ENCODE data around the gene A2M. TPM values are rescaled to one million over a fixed set of nuclear protein-coding genes. Genes with fewer than 3 reads are reported as not detected.
"Not testable (repeated sequence)": the region's sequence is repeated elsewhere in the genome, so short reads cannot be mapped to it uniquely, and the experiment has no call there.

The A2M gene
- 44.5 TPM for total RNA-seq

GRCh38 chr12:9115731-9116559, at the start of gene A2M:
Gene A2M (minus strand): TSS chr12:9115919. CDS start chr12:9115849, 70 bp downstream.
- DNase-seq = no peak

DNA sequence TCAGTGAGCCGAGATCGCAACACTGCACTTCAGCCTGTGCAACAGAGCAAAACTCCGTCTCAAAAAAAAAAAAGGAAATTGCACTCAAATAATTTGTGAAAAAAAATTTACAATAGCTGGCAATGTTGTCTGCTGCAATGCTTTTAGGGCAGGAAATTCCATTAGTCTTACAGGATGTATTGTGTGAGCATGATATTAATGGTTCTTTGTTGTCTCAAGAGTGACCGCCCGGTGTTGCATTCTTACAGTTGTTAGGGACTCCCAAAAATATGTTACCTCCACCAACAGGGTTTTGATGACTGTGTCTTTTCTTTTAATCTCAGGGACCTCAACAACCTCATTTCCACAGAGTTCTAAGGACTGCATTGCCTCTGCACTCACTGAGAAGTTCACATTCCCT, 47.7 kb upstream of the A2M start:
- no peak for DNase-seq

- DNase-seq = no peak
Observed at GRCh38 chr12:9156119-9156518, 40.4 kb upstream of the A2M start.

DNA sequence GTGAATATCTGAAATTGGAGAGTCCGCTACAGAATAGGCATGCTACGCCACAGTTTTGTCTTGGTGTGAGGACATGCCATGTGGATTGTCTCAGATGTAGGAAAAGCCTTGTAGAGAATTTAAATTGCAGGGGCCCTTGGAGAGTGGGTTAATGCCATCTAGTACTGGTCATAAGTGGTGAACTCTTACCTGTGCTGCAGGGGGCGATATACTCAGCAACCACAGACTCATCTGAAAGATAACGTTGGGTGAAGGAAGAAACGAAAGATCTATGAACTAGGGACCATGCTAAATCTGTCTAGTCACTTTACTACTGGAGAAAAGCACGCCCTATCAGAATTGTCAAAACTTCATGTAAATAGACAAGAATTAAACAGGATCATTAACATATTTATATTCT, 33.7 kb upstream of the A2M start:
- DNase-seq = no peak

DNA sequence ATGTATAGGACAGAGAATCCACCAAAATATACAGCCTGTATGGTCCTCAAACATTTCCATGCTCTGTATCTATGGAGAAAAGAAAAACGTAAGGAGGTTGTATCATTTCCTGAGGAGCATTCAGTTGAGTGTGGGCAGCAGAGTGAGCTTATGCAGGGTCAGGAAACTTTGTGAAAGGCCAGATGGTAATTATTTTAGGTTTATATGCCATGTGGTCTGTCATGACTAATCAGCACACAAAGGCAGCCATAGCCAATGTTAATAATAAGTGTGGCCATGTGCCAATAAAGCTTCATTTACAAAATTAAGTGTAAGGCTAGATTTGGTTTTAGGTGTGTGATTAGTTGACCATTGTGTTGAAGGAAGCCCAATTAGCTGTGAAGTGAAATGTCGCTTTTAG, 33.2 kb upstream of the A2M start:
- no peak for DNase-seq

- no peak for DNase-seq
Observed at GRCh38 chr12:9147461-9147860, 31.7 kb upstream of the A2M start.

- no peak for DNase-seq
Observed at GRCh38 chr12:9144730-9145106, 29.0 kb upstream of the A2M start.

DNA sequence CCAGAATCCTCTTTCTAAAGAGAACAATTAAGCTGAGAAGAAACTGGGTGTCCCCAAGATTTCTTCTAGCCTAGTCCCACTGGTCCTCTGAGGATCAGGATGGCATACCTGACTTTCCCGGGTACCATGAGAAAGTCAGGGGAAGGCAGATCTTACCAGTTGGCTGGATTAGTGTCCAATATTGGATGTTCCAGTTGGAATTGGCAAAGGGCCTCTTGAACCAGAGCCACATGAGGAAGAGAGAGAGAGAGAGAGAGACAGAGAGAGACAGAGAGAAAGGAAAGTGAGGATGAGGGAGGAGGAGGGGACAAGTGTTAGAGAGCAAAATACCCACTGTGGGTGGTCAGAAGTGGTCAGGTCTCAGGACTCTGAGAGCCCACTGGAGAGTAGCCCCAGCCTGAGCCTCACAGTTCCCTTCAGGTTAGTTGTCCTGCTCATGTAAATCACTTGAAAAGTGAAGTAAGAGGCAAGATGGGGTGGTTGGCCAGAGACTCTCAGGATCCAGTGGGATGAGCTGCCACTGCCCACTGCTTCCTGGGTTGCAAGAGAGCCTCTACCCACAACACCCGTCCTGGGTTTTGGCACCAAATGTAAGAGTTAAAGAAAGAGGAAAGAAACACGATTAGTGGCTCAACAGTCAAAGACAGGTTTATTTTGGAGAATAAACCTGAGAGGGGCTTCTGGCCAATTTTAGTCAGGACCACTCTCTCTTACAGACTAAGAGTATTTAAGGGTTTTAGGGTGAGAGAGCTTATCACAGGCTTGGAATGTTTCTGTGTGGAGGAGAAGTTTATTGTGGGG, 28.4 kb upstream of the A2M start:
- DNase-seq = no peak

- no peak for DNase-seq
Observed at GRCh38 chr12:9143137-9143536, 27.4 kb upstream of the A2M start.

DNA sequence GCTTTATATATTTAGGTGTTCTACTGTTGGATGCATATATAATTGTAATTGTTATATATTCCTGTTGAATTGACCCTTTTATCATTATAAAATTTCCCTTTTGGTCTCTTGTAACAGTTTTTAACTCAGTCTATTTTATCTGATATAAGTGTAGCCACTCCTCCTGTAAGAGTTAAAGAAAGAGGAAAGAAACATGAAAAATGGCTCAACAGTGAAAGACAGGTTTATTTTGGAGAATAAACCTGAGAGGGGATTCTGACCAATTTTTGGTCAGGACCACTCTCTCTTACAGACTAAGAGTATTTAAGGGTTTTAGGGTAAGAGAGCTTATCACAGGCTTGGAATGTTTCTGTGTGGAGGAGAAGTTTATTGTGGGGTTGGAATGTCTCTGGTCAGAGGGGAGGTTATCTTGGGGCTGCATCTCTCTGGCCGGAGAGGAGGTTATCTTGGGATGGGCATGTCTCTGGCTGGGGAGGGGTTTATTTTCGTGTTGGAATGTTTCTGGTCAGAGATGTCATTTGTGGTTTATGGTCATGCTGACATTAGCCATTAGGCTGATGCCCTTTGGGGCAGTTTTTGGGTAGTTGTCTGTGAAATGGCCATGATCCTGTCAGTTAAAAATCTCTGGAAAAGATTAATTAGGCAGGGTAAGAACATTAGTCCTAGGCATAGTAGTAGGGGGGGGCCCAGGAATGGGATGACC, 24.0 kb upstream of the A2M start:
- DNase-seq = not testable (repeated sequence)

GRCh38 chr12:9135903-9136310, 20.2 kb upstream of the A2M start:
- DNase-seq = no peak

GRCh38 chr12:9134981-9135628, 19.4 kb upstream of the A2M start:
- no peak for DNase-seq

DNA sequence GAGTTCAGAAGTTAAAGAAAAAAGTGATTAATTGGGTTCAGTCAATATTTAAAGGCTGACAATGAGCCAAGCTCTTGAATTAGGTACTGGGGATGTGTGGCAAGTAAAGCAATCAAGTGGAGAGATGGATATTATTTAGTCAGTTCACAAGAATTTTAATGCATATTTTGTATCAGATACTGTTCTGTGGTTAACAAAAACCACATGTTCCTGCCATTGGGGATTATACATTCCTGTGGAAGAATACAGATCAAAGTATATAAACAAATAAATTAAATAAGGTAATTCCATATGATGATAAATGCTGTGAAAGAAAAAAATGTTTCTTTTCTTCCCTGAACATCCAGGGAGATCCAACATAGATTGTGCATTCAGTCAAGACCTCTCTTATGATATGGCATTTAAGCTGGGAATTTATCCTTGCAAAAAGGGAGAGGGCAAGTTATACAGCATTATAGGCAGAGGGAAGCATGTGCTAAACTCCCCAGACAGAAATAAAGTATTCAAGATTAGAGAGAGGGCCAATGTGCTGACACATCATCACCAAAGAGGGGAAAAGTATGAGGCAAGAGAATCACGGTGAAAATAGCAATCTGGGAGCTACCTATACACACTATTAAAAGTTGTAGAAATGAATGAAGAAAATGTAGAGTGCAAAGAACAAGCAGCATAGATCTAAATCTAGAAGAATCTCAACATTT, 17.6 kb upstream of the A2M start:
- DNase-seq = no peak

- no peak for DNase-seq
Observed at GRCh38 chr12:9132008-9132535, 16.4 kb upstream of the A2M start.

DNA sequence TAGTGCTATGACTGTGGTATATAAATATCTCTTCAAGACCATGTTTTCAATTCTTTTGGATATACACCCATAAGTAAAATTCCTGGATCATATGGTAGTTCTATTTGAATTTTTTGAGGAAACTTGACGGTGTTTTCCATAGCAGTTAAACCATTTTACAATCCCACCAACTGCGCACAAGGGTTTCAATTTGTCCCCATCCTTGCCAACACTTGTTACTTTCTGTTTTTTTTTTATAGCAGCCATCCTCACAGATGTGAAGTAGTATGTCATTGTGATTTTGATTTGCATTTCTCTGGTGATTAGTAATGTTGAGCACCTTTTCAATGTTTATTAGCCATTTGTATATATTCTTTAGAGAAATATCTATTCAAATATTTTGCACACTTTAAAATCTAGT, 14.5 kb upstream of the A2M start:
- DNase-seq = no peak

DNA sequence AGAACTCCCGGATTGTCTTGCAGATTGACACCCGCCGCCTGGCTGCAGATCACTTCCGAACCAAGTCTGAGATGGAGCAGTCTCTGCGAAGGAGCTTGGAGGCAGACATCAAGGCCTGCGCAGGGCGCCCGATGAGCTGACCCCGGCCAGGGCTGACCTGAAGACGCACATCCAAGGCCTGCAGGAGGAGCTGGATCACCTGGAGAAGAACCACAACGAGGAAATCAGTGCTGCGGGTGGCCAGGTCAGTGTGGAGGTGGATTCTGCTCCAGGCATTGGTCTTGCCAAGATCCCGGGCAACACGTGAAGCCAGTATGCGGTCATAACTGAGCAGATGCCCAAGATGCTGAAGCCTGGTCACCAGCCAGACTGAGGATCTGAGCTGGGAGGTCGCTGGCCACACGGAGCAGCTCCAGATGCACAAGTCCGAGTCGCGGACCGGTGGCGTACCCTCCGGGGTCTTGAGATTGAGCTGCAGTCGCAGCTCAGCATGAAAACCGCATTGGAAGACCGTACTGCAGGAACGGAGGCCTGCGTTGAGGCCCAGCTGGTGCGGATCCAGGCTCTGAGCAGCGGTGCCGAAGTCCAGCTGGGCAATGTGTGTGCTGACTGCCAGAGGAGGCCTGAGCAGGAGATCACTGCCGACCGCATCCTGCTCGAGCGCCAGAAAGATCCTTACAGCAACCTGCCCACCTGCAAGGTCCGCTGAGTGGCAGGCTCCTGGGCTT, 12.4 kb upstream of the A2M start:
- DNase-seq = no peak

- DNase-seq = no peak
Observed at GRCh38 chr12:9127484-9127883, 11.8 kb upstream of the A2M start.

DNA sequence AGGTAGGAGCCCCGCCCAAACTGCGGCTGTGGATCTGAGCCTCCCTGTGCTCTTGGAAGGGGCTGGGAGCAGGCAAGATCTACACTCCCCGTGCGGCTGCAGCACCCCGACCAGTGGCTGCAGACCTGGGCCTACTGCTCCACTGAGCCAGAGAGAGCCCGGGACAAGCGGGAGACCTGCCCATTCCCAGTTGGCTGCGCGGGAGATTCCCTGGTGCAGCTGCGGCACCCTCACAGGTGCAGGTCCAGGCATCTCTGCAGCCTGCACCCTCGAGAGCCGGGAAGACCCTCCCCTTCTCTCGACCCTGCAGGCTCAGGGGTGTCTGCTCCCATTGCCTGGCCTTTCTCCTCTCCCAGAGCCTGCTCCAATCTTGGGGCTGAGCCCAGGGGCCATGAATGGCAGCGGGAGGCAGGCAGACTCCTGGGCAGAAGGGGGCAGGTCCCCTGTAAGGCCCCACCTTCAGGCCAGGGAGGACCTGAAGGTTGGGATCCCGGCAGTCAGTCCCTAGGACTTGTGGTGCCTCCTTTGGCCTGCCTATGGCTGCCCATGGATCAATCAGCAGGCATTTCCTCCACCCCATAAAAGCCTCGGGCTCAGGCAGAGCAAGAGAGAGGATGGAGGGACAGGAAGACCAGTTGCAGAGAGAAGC, 8.8 kb upstream of the A2M start:
- DNase-seq = no peak

DNA sequence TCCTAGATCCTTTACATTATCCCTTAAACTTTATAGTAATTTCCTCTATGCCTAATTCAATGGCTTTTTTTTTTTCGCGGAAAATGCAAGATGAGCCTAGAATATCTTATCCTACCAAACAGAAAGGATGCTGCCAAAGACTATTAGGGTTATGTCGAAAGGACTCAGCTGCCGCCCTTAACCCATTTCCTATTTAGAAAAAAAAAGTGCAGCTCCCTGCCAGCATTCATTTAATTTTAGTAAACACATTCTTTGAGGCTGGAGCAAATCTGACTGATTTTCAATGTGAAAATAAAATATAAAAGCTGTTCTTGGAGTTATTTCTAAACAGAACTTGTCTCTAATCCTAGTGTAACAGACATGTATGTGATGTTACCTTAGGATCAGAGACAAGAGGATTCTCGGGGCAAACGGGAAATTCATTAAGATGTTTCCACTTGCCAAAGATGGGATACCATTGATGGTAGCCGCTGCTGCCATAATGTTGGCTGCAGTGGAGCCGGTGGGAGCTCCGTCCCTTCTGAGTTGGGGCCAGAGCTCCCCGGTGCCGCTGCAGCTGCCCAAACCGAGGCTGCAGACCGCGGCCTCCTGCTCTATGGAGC, 8.2 kb upstream of the A2M start:
- no peak for DNase-seq

DNA sequence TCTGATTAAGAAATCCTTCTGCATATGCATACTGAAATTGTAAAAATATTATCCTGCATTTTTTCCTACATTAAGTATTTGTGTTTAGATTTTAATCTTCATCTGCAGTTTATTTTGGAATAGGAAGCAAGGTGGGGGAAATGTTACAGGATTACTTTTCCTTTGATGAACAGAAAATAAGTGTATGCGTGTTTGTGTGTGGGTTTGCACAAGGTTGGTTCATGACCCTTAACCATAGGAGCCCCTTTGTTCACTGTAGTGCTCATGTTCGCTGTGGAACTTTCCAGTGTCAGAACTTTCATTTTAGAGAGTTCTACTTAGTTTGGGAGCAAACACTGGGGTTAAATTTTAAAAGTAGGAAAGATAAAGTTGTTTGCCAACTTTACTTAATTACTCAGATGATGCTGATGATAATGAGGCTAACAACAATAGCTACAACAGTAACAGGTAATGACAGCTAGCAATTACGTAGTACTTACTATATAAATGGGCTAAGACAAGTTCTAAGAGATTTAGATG, 6.4 kb upstream of the A2M start:
- no peak for DNase-seq

Measured in occipital lobe (tissue), 2 donors.